BLaER1 treated with 17β-estradiol and CSF1 and Interleukin-3, amounts not matched to agents 10 nM and 100 nM (cell line): Measurements from ENCODE around the gene GAP43.

Source experiments
- H3K27ac ChIP-seq, 11 experiments: shearing (Covaris generic); formaldehyde crosslinking; 2 replicates each; pipeline ENCODE4 v1.8.1; 2022
- H3K27me3 ChIP-seq, 11 experiments: shearing (Covaris generic); formaldehyde crosslinking; 2 replicates each; pipeline ENCODE4 v1.8.1; 2022
- H3K36me3 ChIP-seq, 11 experiments: shearing (Covaris generic); formaldehyde crosslinking; 2 replicates each; pipeline ENCODE4 v1.8.1; 2022
- H3K4me1 ChIP-seq, 10 experiments: shearing (Covaris generic); formaldehyde crosslinking; 2 replicates each; pipeline ENCODE4 v1.8.1; 2022
- H3K4me2 ChIP-seq, 11 experiments: shearing (Covaris generic); formaldehyde crosslinking; 2 replicates each; pipeline ENCODE4 v1.8.1; 2022
- H3K4me3 ChIP-seq, 10 experiments: shearing (Covaris generic); formaldehyde crosslinking; 2 replicates each; pipeline ENCODE4 v1.8.1; 2022
- H3K9ac ChIP-seq, 11 experiments: shearing (Covaris generic); formaldehyde crosslinking; 2 replicates each; pipeline ENCODE4 v1.8.1; 2022
- H3K9me3 ChIP-seq, 11 experiments: shearing (Covaris generic); formaldehyde crosslinking; replicated peaks in 1 of 11; 2 replicates each; pipeline ENCODE4 v1.8.1; 2022
- H4K20me1 ChIP-seq, 11 experiments: shearing (Covaris generic); formaldehyde crosslinking; 2 replicates each; pipeline ENCODE4 v1.8.1; 2022
- Cebpa-rat ChIP-seq, 11 experiments: shearing (Covaris generic); IDR thresholded peaks; 2 replicates each; pipeline ENCODE4 v1.8.1; 2022

The GAP43 gene

GRCh38 chr3:115658032-115658336 is 34.7 kb downstream of the GAP43 start:
- H3K4me1 ChIP-seq, result peaks cover 23 to 52% (median 44%) of the 10 kb centered on the region in 10 experiments
- H3K9me3 ChIP-seq, result no peaks in the 10 kb centered on the region
- H3K36me3 ChIP-seq, result no peaks in the 10 kb centered on the region
- H3K4me3 ChIP-seq, result peak overlapping the region; percentile 57 to 78 (median 66)
- H4K20me1 ChIP-seq, result no peaks in the 10 kb centered on the region
- H3K9ac ChIP-seq, result peak overlapping the region; percentile 81 to 95 (median 91)
- H3K4me2 ChIP-seq, result peak overlapping the region; percentile 70 to 89 (median 85)
- H3K27me3 ChIP-seq, result peaks cover 0 to 10% (median 0%) of the 10 kb centered on the region in 11 experiments; a peak in 3 of 22 replicates
- no peak for TF ChIP-seq Cebpa-rat (IDR thresholded peaks at IDR 0.05)
- H3K27ac ChIP-seq, result peak overlapping the region; percentile 82 to 98 (median 94)

GRCh38 chr3:115658337-115659181 is 35.2 kb downstream of the GAP43 start:
- Histone ChIP-seq H3K4me2 (peak overlapping the region; percentile 70 to 89 (median 85)), H3K36me3 (no peaks in the 10 kb centered on the region), H3K4me3 (peak overlapping the region; percentile 57 to 78 (median 66)), H3K9ac (peak overlapping the region; percentile 81 to 95 (median 91)), H3K27me3 (peaks cover 0 to 10% (median 0%) of the 10 kb centered on the region in 11 experiments; a peak in 3 of 22 replicates), H3K27ac (peak overlapping the region; percentile 82 to 98 (median 94)), H3K9me3 (no peaks in the 10 kb centered on the region), H4K20me1 (no peaks in the 10 kb centered on the region), H3K4me1 (peaks cover 21 to 52% (median 44%) of the 10 kb centered on the region in 10 experiments)
- no peak for TF ChIP-seq Cebpa-rat (IDR thresholded peaks at IDR 0.05)

DNA sequence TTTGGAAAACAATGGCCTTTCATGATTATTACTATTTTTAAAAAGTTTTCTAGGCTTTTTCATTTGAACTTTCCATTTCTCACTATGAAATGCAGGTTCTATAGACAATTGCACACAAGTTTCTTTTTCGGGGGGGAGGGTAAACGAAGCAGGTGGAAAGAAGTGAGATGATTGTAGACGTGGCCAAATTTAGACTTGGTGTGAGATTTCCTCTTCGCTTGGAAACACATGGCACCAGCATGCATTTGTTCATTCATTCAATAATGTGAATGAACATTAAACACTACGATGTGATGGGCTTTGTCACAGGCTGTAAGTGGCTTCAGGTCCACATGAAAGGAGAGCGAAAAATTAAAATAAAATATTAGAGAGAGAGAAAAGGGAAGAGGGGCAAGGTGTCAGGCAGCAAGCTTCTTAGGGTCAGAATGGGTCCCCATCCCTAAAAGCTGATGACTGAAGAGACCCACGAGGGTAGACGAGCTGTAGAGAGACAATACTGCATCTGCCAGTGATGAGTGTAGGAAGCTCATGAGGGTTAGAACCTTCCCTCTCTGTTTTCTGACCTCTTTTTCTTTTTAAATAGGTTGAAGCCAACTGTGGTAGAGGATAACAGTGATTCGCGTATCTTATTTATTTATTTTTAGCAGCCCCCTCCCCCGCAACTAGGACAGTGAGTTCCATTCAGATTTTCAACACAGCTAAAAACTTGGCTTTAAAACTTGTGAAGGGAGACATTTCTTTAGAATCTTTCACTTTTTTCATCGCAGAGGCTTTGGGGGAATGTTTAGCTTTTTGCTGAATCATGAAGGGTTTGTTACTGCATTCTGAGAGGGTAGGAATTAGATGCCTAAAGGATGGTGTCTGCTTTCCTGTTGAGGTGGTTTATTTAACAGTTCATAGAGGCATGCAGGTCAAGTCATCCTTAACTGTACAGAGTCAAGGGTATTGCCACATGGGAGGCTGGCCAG is 36.2 kb downstream of the GAP43 start:
- Histone ChIP-seq H3K27ac (peak overlapping the region in 10 of 11 experiments; percentile 89 to 98 (median 94); a peak in 20 of 22 replicates), H3K9me3 (no peaks in the 10 kb centered on the region), H3K4me2 (peak overlapping the region; percentile 70 to 89 (median 85)), H4K20me1 (no peaks in the 10 kb centered on the region), H3K36me3 (no peaks in the 10 kb centered on the region), H3K9ac (peak overlapping the region; percentile 81 to 95 (median 91); a peak in 21 of 22 replicates), H3K27me3 (peaks cover 0 to 10% (median 0%) of the 10 kb centered on the region in 11 experiments; a peak in 3 of 22 replicates), H3K4me3 (peak overlapping the region; percentile 57 to 78 (median 66)), H3K4me1 (peaks cover 21 to 52% (median 44%) of the 10 kb centered on the region in 10 experiments)
- TF ChIP-seq Cebpa-rat (IDR thresholded peaks at IDR 0.05), result no peak

- peaks cover 21 to 52% (median 44%) of the 10 kb centered on the region in 10 experiments for H3K4me1 ChIP-seq
- peak overlapping the region in 9 of 11 experiments; percentile 70 to 89 (median 85); a peak in 18 of 22 replicates for H3K4me2 ChIP-seq
- no peaks in the 10 kb centered on the region for H4K20me1 ChIP-seq
- H3K27ac ChIP-seq, result peak overlapping the region in 7 of 11 experiments; percentile 8 to 96 (median 95); a peak in 12 of 22 replicates
- H3K9ac ChIP-seq, result peak overlapping the region in 5 of 11 experiments; percentile 10 to 92 (median 60); a peak in 9 of 22 replicates
- TF ChIP-seq Cebpa-rat (IDR thresholded peaks at IDR 0.05), result peak in 1 of 11 experiments; percentile 6; a peak in 1 of 22 replicates
- H3K27me3 ChIP-seq, result peaks cover 0 to 10% (median 0%) of the 10 kb centered on the region in 11 experiments; a peak in 3 of 22 replicates
- no peaks in the 10 kb centered on the region for H3K36me3 ChIP-seq
- H3K9me3 ChIP-seq, result no peaks in the 10 kb centered on the region
- H3K4me3 ChIP-seq, result no peak overlapping the region
Observed at GRCh38 chr3:115660646-115661337, 37.5 kb downstream of the GAP43 start.

DNA sequence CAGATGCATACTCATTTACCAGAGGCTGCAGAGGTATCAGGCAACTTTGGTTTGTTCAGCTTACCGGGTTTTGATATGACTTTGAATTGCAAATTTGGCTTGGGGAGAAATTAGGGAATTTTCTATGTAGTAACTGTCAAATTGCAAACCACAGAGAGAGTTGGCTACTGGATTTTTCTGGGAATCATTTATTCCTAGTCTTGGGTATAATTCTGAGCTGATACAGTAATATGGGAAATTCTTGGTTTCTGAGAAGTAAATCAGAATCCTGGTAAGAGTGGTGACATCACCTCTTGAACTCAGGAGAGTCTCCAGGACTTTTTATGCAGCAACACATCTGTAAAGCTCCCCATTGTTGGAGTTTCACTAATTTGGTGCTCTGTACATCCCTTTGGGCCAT is 39.0 kb downstream of the GAP43 start:
- Histone ChIP-seq H3K4me2 (0 out of 22 replicates have a peak overlapping the region, but pooled peaks of 1 of the 11 experiments have one; percentile 88), H3K27me3 (peaks cover 0 to 10% (median 0%) of the 10 kb centered on the region in 11 experiments; a peak in 3 of 22 replicates), H3K4me3 (no peak overlapping the region), H3K9ac (no peak overlapping the region), H3K4me1 (peaks cover 17 to 49% (median 38%) of the 10 kb centered on the region in 10 experiments), H3K36me3 (no peaks in the 10 kb centered on the region), H4K20me1 (no peaks in the 10 kb centered on the region), H3K9me3 (no peaks in the 10 kb centered on the region), H3K27ac (no peak overlapping the region)
- no peak for TF ChIP-seq Cebpa-rat (IDR thresholded peaks at IDR 0.05)

- Histone ChIP-seq H3K4me1 (peaks cover 11 to 41% (median 30%) of the 10 kb centered on the region in 10 experiments), H3K4me2 (no peak overlapping the region), H3K27ac (no peak overlapping the region), H3K27me3 (peaks cover 0 to 10% (median 0%) of the 10 kb centered on the region in 11 experiments; a peak in 3 of 22 replicates), H4K20me1 (no peaks in the 10 kb centered on the region), H3K4me3 (no peak overlapping the region), H3K36me3 (no peaks in the 10 kb centered on the region), H3K9me3 (no peaks in the 10 kb centered on the region), H3K9ac (no peak overlapping the region)
- TF ChIP-seq Cebpa-rat (IDR thresholded peaks at IDR 0.05), result no peak
Observed at GRCh38 chr3:115663414-115663813, 40.1 kb downstream of the GAP43 start.

GRCh38 chr3:115666081-115666480 is 42.8 kb downstream of the GAP43 start:
- H3K27me3 ChIP-seq, result peaks cover 0 to 3% (median 0%) of the 10 kb centered on the region in 11 experiments; a peak in 1 of 22 replicates
- H4K20me1 ChIP-seq, result no peaks in the 10 kb centered on the region
- no peaks in the 10 kb centered on the region for H3K9me3 ChIP-seq
- no peaks in the 10 kb centered on the region for H3K36me3 ChIP-seq
- H3K27ac ChIP-seq, result no peak overlapping the region
- no peak overlapping the region for H3K4me2 ChIP-seq
- no peak overlapping the region for H3K4me3 ChIP-seq
- peaks cover 0 to 17% (median 7%) of the 10 kb centered on the region in 10 experiments; a peak in 17 of 20 replicates for H3K4me1 ChIP-seq
- no peak for TF ChIP-seq Cebpa-rat (IDR thresholded peaks at IDR 0.05)
- H3K9ac ChIP-seq, result no peak overlapping the region
